HCT116 (cell line): ENCODE data around the gene ZNF423. TPM values are rescaled to one million over a fixed set of nuclear protein-coding genes. Genes with fewer than 3 reads are reported as not detected.

Experiments
- ATAC-seq: fragments of 200-7000 bp; cut with Tn5 transposase; 2 replicates; pipeline ENCODE4 v1.9.1; 2020; ENCODE audit warnings: mild to moderate bottlenecking, moderate library complexity
- BruUV-seq: library from RNA; stranded (reverse); fragments of 400-500 nt; replicated peaks from 2 replicates; lab custom pipeline; 2021; lab: Mats Ljungman, UMichigan
- CTCF ChIA-PET: fragments of 300-600 bp; sonication (Branson Sonifier 250); formaldehyde crosslinking; loops from one replicate; lab custom pipeline; 2021; ENCODE audit warnings: antibody characterized with exemption; lab: Charles Lee
- POLR2A ChIA-PET: fragments of 300-600, 350-600 bp; sonication (Branson Sonifier 250); formaldehyde crosslinking; loops from one replicate; lab custom pipeline; 2021; ENCODE audit warnings: antibody characterized with exemption; lab: Charles Lee
- RAD21 ChIA-PET, 2 experiments: fragments of 300-600 bp; sonication (Branson Sonifier 250); formaldehyde crosslinking; loops; one replicate each; lab custom pipeline; 2023; ENCODE audit warnings: low total read pairs in 2 of 2; ENCODE audit not compliant: uncharacterized antibody in 2 of 2, unreplicated experiment in 2 of 2, low non-redundant PET in 1 of 2; lab: Charles Lee
- DNase-seq: peaks from one replicate; pipeline ENCODE4 v3.0.0-alpha.2; 2010; ENCODE audit warnings: low read depth, low spot score
- H2AFZ ChIP-seq: fragments of 200-600 bp; shearing (Covaris generic), sonication (generic); 2 replicates; pipeline ENCODE4 v1.6.1; 2017; ENCODE audit warnings: low read depth, mixed run types, mixed read lengths, antibody characterized with exemption, low read length; ENCODE audit not compliant: poor library complexity, severe bottlenecking
- H3K27ac ChIP-seq: 2 replicates; pipeline ENCODE4 v1.5.1; 2012; ENCODE audit warnings: low read depth, low read length
- H3K27me3 ChIP-seq: fragments of 200-600 bp; sonication (generic); 2 replicates; pipeline ENCODE4 v1.6.1; 2016; ENCODE audit warnings: mixed run types, low read length, mixed read lengths; ENCODE audit not compliant: insufficient read depth
- H3K36me3 ChIP-seq, 2 experiments: fragments of 200-500 bp in 1 of 2; fragments of 200-600 bp in 1 of 2; sonication (Bioruptor generic) in 1 of 2; sonication (generic) in 1 of 2; 2 replicates each; pipeline versions ENCODE4 v1.5.1 to v1.6.1; 2014 to 2016; ENCODE audit warnings: low read length in 2 of 2, inconsistent platforms in 1 of 2, mixed read lengths in 1 of 2, mixed run types in 1 of 2; ENCODE audit not compliant: insufficient read depth in 2 of 2, control insufficient read depth in 1 of 2
- H3K4me1 ChIP-seq, 2 experiments: fragments of 200-600 bp in 1 of 2; sonication (generic) in 1 of 2; 2 replicates each; pipeline versions ENCODE4 v1.5.1 to v1.6.1; 2012 to 2017; ENCODE audit warnings: low read length in 2 of 2, inconsistent platforms in 1 of 2, mild to moderate bottlenecking in 1 of 2, mixed read lengths in 1 of 2, mixed run types in 1 of 2, moderate library complexity in 1 of 2; ENCODE audit not compliant: insufficient read depth in 2 of 2, control insufficient read depth in 1 of 2
- H3K4me2 ChIP-seq: fragments of 200-600 bp; sonication (generic); 2 replicates; pipeline ENCODE4 v1.6.1; 2017; ENCODE audit warnings: mixed run types, low read length, mixed read lengths
- H3K4me3 ChIP-seq, 2 experiments: fragments of 200-600 bp in 1 of 2; sonication (generic) in 1 of 2; replicated peaks in 1 of 2; 2 replicates each; pipeline ENCODE4 v1.5.1; 2011 to 2016; ENCODE audit warnings: low read length in 2 of 2, control low read depth in 1 of 2, low read depth in 1 of 2, mild to moderate bottlenecking in 1 of 2, mixed read lengths in 1 of 2, mixed run types in 1 of 2
- H3K79me2 ChIP-seq: fragments of 200-600 bp; sonication (generic); 2 replicates; pipeline ENCODE4 v1.6.1; 2017; ENCODE audit warnings: mild to moderate bottlenecking, mixed run types, low read length, moderate library complexity, mixed read lengths; ENCODE audit not compliant: insufficient read depth
- H3K9ac ChIP-seq: fragments of 200-600 bp; sonication (generic); 2 replicates; pipeline ENCODE4 v1.6.1; 2016; ENCODE audit warnings: low read length, mixed read lengths
- H3K9me2 ChIP-seq: fragments of 200-600 bp; sonication (generic), shearing (Covaris generic); 2 replicates; pipeline ENCODE4 v1.6.1; 2017; ENCODE audit warnings: mixed run types, mild to moderate bottlenecking, moderate library complexity; ENCODE audit not compliant: insufficient read depth
- H3K9me3 ChIP-seq, 2 experiments: fragments of 200-500 bp in 1 of 2; fragments of 200-600 bp in 1 of 2; sonication (Bioruptor generic) in 1 of 2; sonication (generic) in 1 of 2; 2 replicates each; pipeline ENCODE4 v1.6.1; 2014 to 2017; ENCODE audit warnings: low read length in 2 of 2, mixed read lengths in 2 of 2, inconsistent platforms in 1 of 2, low read depth in 1 of 2, mild to moderate bottlenecking in 1 of 2, mixed run types in 1 of 2, moderate library complexity in 1 of 2; ENCODE audit not compliant: control insufficient read depth in 1 of 2, insufficient read depth in 1 of 2
- H4K20me1 ChIP-seq: fragments of 200-600 bp; sonication (generic), shearing (Covaris generic); 2 replicates; pipeline ENCODE4 v1.6.1; 2017; ENCODE audit warnings: mixed run types, mild to moderate bottlenecking, moderate library complexity; ENCODE audit not compliant: insufficient read depth
- ATF3 ChIP-seq: IDR thresholded peaks from 2 replicates; pipeline ENCODE4 v1.6.1; 2012
- CBX3 ChIP-seq: IDR thresholded peaks from 2 replicates; pipeline ENCODE4 v1.6.1; 2012; ENCODE audit warnings: low read depth
- CTCF ChIP-seq, 3 experiments: fragments of 200-600 bp in 1 of 3; sonication (generic) in 1 of 3; IDR thresholded peaks in 2 of 3; conservative IDR thresholded peaks in 1 of 3; 2 replicates each; pipeline ENCODE4 v1.5.1; 2012 to 2017; ENCODE audit warnings: low read depth in 2 of 3, low read length in 2 of 3, antibody characterized with exemption in 1 of 3, borderline replicate concordance in 1 of 3, control low read depth in 1 of 3, mild to moderate bottlenecking in 1 of 3, mixed read lengths in 1 of 3, mixed run types in 1 of 3, moderate library complexity in 1 of 3; ENCODE audit not compliant: insufficient read depth in 1 of 3
- EGR1 ChIP-seq: IDR thresholded peaks from 2 replicates; pipeline ENCODE4 v1.6.1; 2012; ENCODE audit warnings: low read depth
- ELF1 ChIP-seq: IDR thresholded peaks from 2 replicates; pipeline ENCODE4 v1.6.1; 2012; ENCODE audit warnings: low read depth, borderline replicate concordance
- EZH2 ChIP-seq: fragments of 200-600 bp; sonication (generic); IDR thresholded peaks from 2 replicates; pipeline ENCODE4 v1.6.1; 2017; ENCODE audit warnings: antibody characterized with exemption, mixed run types
- EZH2phosphoT487 ChIP-seq: fragments of 200-600 bp; IDR thresholded peaks from 2 replicates; pipeline ENCODE4 v1.6.1; 2018; ENCODE audit warnings: antibody characterized with exemption, borderline replicate concordance
- JUND ChIP-seq: IDR thresholded peaks from 2 replicates; pipeline ENCODE4 v1.6.1; 2012
- MAX ChIP-seq: IDR thresholded peaks from 2 replicates; pipeline ENCODE4 v1.6.1; 2012
- POLR2A ChIP-seq: IDR thresholded peaks from 2 replicates; pipeline ENCODE4 v1.7.0; 2011; ENCODE audit warnings: borderline replicate concordance; ENCODE audit not compliant: insufficient read depth, insufficient read length; ENCODE audit errors: extremely low read depth
- POLR2AphosphoS5 ChIP-seq: IDR thresholded peaks from 2 replicates; pipeline ENCODE4 v1.6.1; 2011; ENCODE audit warnings: mild to moderate bottlenecking, low read depth, low read length, moderate library complexity
- RAD21 ChIP-seq: IDR thresholded peaks from 2 replicates; pipeline ENCODE4 v1.6.1; 2012; ENCODE audit warnings: low read depth, mild to moderate bottlenecking
- REST ChIP-seq: IDR thresholded peaks from 2 replicates; pipeline ENCODE4 v1.6.1; 2012; ENCODE audit warnings: low read depth
- SP1 ChIP-seq: IDR thresholded peaks from 2 replicates; pipeline ENCODE4 v1.6.1; 2012; ENCODE audit warnings: low read depth
- SRF ChIP-seq: IDR thresholded peaks from 2 replicates; pipeline ENCODE4 v1.6.1; 2012; ENCODE audit warnings: low read depth
- TCF7L2 ChIP-seq: IDR thresholded peaks from 2 replicates; pipeline ENCODE4 v1.7.0; 2011; ENCODE audit warnings: borderline replicate concordance, inconsistent platforms; ENCODE audit not compliant: insufficient read depth, insufficient read length; ENCODE audit errors: extremely low read depth
- YY1 ChIP-seq: IDR thresholded peaks from 2 replicates; pipeline ENCODE4 v1.6.1; 2011; ENCODE audit warnings: low read length, low read depth, moderate library complexity, mild to moderate bottlenecking; ENCODE audit not compliant: insufficient replicate concordance; ENCODE audit errors: extremely low read depth
- ZFX ChIP-seq: fragments of 450-650 bp; IDR thresholded peaks from 2 replicates; pipeline ENCODE4 v1.6.1; 2017
- ZNF274 ChIP-seq: fragments of 200-500 bp; sonication (Bioruptor generic); IDR thresholded peaks from 2 replicates; pipeline ENCODE4 v1.6.1; 2014; ENCODE audit warnings: mild to moderate bottlenecking, low read depth, low read length, inconsistent platforms
- intact Hi-C: fragments of 100-400 bp; cut with micrococcal nuclease; formaldehyde crosslinking; loops from 2 replicates; pipeline ENCODE4 v1.10.0; 2022
- total RNA-seq: library from RNA; stranded (reverse); gene quantifications from one replicate; pipeline ENCODE4 v1.2.1, GENCODE V29; 2021; ENCODE audit not compliant: unreplicated experiment

Gene ZNF423
- total RNA-seq, 1 experiment from 2014 or later: 0.22 TPM

GRCh38 chr16:49698453-49698815 lies 157.5 kb downstream of the ZNF423 start:
- no peak for DNase-seq
- H3K9me2 ChIP-seq: no peaks in the 10 kb centered on the region
- H3K36me3 ChIP-seq: no peaks in the 10 kb centered on the region
- H4K20me1 ChIP-seq: no peaks in the 10 kb centered on the region
- CTCF ChIA-PET: no interaction called here
- H3K27ac ChIP-seq: no peak overlapping the region
- no peak for TF ChIP-seq SP1
- no peak for TF ChIP-seq REST
- no peak for TF ChIP-seq POLR2AphosphoS5
- TF ChIP-seq POLR2A: no peak
- no peak for TF ChIP-seq ZNF274
- TF ChIP-seq ZFX: no peak
- TF ChIP-seq CBX3: no peak
- no peak for TF ChIP-seq TCF7L2
- no peak for TF ChIP-seq EZH2phosphoT487
- TF ChIP-seq MAX: no peak
- no peak for TF ChIP-seq RAD21
- no peak for TF ChIP-seq YY1
- TF ChIP-seq JUND: no peak
- no peak for TF ChIP-seq ATF3
- TF ChIP-seq EZH2: no peak
- no peak for TF ChIP-seq ELF1
- no peak for TF ChIP-seq SRF
- no peak for TF ChIP-seq CTCF (IDR thresholded peaks at IDR 0.05 in 2 of 3, conservative IDR thresholded peaks at IDR 0.05 in 1 of 3; ENCODE audit: borderline replicate concordance in 1 of 3, insufficient read depth in 1 of 3, low read depth in 2 of 3, low read length in 2 of 3)
- no peak for TF ChIP-seq EGR1
- TF ChIP-seq, all 23 proteins: peak for 0
- H3K4me2 ChIP-seq: no peak overlapping the region
- no peak for ATAC-seq
- intact Hi-C loops: no loop called here
- no peak overlapping the region for H3K4me3 ChIP-seq
- H3K9ac ChIP-seq: no peak overlapping the region
- H3K9me3 ChIP-seq: no peaks in the 10 kb centered on the region
- no peak overlapping the region for H2AFZ ChIP-seq
- 0 out of 2 replicates have a peak, but pooled peaks cover 6% of the 10 kb centered on the region for H3K27me3 ChIP-seq
- POLR2A ChIA-PET: no interaction called here
- peaks cover 0 to 5% of the 10 kb centered on the region in 2 experiments; a peak in 2 of 4 replicates for H3K4me1 ChIP-seq
- no peaks in the 10 kb centered on the region for H3K79me2 ChIP-seq
- BruUV-seq: no TSS peak
- RAD21 ChIA-PET: no interaction called here
